GM18511 (cell line): Measurements from ENCODE around the gene ASAH2.
A peak's percentile ranks its signal among the peaks of the same experiment; 100 is the strongest.
"Not testable (repeated sequence)": the region's sequence is repeated elsewhere in the genome, so short reads cannot be mapped to it uniquely, and the experiment has no call there.

ENCODE experiments used
- ATAC-seq: cut with Tn5 transposase; IDR thresholded peaks from one replicate; pipeline ENCODE4 v1.9.1; 2021; ENCODE audit warnings: mild to moderate bottlenecking, moderate library complexity; ENCODE audit not compliant: unreplicated experiment

The ASAH2 gene

GRCh38 chr10:50251394-50251793 lies at the start of gene ASAH2:
Gene ASAH2, minus strand, starts transcription at chr10:50251516. Its CDS starts 2,906 bp downstream, at chr10:50248610.
- no peak for ATAC-seq

- ATAC-seq, result no peak
Measured at GRCh38 chr10:50299948-50300669, 48.8 kb upstream of the ASAH2 start.

- ATAC-seq, result no peak
Measured at GRCh38 chr10:50295367-50295766, 44.1 kb upstream of the ASAH2 start.

GRCh38 chr10:50294582-50294981 lies 43.3 kb upstream of the ASAH2 start:
- no peak for ATAC-seq

GRCh38 chr10:50293513-50294313 lies 42.4 kb upstream of the ASAH2 start:
- ATAC-seq, result no peak

- ATAC-seq, result no peak
Measured at GRCh38 chr10:50291261-50291850, 40.0 kb upstream of the ASAH2 start.

GRCh38 chr10:50289196-50289595 lies 37.9 kb upstream of the ASAH2 start:
- no peak for ATAC-seq

GRCh38 chr10:50286996-50287803 lies 35.9 kb upstream of the ASAH2 start:
- no peak for ATAC-seq

GRCh38 chr10:50286517-50286916 lies 35.2 kb upstream of the ASAH2 start:
- no peak for ATAC-seq

GRCh38 chr10:50281967-50282522 lies 30.7 kb upstream of the ASAH2 start:
- no peak for ATAC-seq

GRCh38 chr10:50281210-50281966 lies 30.1 kb upstream of the ASAH2 start:
- ATAC-seq, result no peak

GRCh38 chr10:50280049-50280841 lies 28.9 kb upstream of the ASAH2 start:
- ATAC-seq, result no peak

GRCh38 chr10:50279489-50279888 lies 28.2 kb upstream of the ASAH2 start:
- ATAC-seq, result no peak

- peak; percentile 81 for ATAC-seq
Measured at GRCh38 chr10:50275650-50276235, 24.4 kb upstream of the ASAH2 start.

- no peak for ATAC-seq
Measured at GRCh38 chr10:50272531-50272930, 21.2 kb upstream of the ASAH2 start.

GRCh38 chr10:50271564-50272250 lies 20.4 kb upstream of the ASAH2 start:
- ATAC-seq, result no peak

- ATAC-seq, result not testable (repeated sequence)
Measured at GRCh38 chr10:50267877-50268276, 16.6 kb upstream of the ASAH2 start.

- ATAC-seq, result not testable (repeated sequence)
Measured at GRCh38 chr10:50262625-50263024, 11.3 kb upstream of the ASAH2 start.
